HG03060 (cell line): ENCODE results near the gene EIF3D.
"Not testable (repeated sequence)": the region's sequence is repeated elsewhere in the genome, so short reads cannot be mapped to it uniquely, and the experiment has no call there.

Source experiments
- ATAC-seq: cut with Tn5 transposase; IDR thresholded peaks from one replicate; pipeline ENCODE4 v1.9.1; 2021; ENCODE audit warnings: low read depth, moderate number of reproducible peaks; ENCODE audit not compliant: unreplicated experiment

Gene EIF3D

DNA sequence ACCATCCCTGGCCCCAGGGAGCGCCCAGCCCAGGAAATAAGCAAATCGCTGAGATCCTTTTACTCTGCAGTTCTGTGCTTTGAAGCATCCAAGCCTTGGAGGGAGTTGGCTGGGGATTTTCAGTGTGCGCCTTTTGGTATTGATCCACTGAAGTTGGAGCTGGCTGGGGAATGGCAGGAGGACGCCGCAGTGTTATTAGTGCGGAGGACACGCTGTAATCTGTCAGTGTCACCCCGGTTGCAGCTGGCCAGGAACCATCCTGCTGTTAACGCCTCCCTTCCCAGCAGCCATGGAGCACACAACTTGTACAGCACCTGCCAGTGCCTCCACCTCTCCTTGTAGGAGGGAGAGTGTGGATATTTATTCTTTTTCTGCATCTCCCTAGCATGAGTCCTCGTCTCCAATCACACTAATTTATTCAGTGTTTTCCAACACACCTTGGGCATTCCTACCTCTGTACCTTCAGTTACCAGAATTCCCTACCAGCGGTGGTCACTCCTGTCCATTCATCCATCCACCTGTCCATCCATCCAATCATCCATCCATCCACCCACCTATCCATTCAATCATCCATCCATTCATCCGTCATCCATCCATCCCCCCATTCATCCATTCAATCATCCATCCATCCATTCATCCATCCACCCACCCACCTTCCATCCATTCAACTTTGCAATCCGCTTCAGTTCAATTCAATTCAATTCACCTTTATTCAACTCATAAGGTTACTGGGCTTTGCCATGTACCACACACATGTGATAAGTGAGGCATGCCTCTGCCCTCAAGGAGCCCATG, 21.9 kb upstream of the EIF3D start:
- ATAC-seq = no peak

DNA sequence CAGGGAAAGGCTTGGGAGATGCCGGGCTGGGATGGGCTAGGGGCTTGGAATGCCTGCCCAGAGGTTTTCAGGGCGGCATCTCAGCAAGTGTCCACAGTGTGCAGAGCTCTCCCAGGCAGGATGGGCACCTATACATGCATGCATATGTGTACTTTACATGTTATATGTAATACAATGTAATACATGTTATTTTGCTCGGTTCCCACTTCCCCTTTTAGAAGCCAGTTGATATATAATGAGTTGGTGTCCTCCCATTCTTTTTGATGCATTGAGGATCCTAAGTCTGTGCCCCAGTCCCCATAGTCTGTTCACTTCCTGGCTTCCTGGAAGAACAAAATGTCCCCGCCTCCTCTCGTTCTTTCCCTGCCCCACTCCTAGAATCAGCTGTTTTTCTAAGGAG, 20.1 kb upstream of the EIF3D start:
- no peak for ATAC-seq

DNA sequence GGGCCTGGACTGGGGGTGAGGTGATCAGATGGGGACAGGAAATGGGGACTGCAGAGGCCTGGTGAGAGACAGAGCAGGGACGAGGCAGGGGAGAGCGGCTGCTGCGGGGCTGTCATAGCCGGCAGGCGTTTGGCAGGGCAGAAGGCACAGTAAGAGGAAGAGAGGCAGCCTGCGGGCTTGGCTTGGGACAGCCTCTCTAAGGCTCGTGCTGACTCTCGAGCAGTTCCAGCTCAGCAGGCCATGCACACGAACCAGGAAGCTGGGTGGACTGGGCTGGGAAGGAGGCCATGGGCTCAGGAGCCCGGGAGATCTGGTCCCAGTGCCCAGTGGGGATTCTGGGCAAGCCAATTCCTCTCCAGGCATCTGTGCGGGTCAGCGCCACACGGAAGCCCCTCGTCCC, 19.6 kb upstream of the EIF3D start:
- ATAC-seq = no peak

DNA sequence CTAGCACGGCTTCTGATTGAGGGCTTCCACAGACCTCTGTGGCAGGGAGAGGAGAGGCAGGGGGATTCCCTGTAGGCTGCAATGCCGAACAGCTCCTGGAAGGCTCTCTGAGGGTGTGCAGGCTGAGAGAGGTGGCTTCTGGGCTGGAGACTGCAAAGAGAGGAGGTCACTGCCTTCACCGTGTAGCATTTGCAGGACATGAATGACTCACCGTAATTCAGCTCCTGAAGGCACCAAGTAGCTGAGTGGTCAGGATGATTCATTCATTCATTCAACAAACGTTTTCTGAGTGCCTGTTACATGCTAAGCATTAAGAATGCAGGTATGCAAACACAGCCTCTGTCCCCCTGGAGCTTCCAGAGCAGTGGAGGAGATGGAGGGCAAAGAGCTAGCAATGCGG, 18.0 kb upstream of the EIF3D start:
- no peak for ATAC-seq

GRCh38 chr22:36546092-36546804, 17.3 kb upstream of the EIF3D start:
- ATAC-seq = no peak

DNA sequence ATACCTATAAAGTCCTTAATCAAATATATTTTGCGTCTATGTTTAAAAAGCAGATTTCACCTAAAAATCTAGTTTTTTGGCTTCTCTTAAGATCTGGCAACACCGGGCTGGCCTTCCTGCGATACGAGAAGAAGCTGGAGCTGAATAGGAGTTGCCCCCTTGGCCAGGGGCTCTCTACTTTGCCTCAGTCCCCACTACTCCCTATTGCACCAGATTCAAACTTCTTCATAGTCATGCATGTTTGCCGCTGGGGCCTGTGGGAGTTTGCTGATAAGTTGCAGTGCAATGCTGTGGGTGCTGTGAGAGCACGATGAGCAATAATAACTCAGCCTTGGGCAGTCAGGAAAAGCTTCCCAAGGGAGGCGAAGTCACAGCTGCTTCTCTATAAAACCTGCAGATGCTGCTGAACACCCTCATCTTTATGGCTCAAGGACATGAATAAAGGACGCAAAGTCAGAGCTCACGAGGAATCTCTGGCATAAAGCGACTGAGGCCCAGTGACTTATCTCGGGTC, 15.2 kb upstream of the EIF3D start:
- ATAC-seq = no peak

GRCh38 chr22:36541831-36542411, 13.0 kb upstream of the EIF3D start:
- no peak for ATAC-seq

GRCh38 chr22:36540867-36541642, 12.1 kb upstream of the EIF3D start:
- no peak for ATAC-seq

- no peak for ATAC-seq
Observed at GRCh38 chr22:36538529-36538928, 9.6 kb upstream of the EIF3D start.

- no peak for ATAC-seq
Observed at GRCh38 chr22:36536717-36537116, 7.8 kb upstream of the EIF3D start.

- ATAC-seq = not testable (repeated sequence)
Observed at GRCh38 chr22:36533320-36533719, 4.4 kb upstream of the EIF3D start.

- ATAC-seq = no peak
Observed at GRCh38 chr22:36532466-36532865, 3.5 kb upstream of the EIF3D start.

DNA sequence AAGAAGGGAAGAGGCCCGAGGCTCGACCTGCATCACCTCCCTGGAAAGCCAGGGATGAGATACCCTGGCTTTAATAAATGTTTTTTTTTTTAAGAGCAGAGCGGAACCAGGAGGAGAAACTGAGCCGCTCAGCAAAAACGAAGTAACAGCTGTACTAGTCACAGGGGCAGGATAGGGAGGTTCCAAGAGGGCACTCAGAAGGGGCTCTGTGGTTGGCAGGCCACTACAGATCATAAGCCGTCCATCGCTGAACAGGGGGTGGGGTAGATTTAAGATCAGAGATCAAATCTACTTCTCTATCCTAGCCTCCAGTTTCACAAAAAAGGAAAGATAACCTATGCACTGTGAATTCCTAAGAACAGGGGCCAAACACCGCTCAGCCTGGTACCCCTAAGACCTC, 625 bp downstream of the EIF3D start:
- ATAC-seq = no peak

GRCh38 chr22:36522662-36523061, 6.3 kb downstream of the EIF3D start:
- ATAC-seq = no peak

DNA sequence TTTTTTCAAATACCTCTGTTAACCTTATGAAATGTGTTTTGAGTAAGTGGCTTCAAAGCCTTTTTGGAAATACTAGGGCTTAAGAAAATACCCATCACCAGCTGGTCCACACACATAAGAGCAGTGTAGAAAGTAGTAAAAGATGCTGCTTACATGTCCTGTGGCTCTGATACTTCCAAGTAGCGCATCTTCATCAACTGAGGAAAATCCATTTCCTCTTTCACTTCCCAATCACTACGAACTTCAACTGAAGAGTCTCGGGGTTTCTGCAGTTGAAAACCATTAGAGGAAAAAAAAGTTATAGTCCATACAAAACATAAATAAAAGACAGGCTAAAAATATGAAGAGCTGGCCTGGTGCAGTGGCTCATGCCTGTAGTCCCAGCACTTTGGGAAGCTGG, 8.5 kb downstream of the EIF3D start:
- ATAC-seq = no peak

GRCh38 chr22:36519906-36520305, 9.1 kb downstream of the EIF3D start:
- ATAC-seq = not testable (repeated sequence)

DNA sequence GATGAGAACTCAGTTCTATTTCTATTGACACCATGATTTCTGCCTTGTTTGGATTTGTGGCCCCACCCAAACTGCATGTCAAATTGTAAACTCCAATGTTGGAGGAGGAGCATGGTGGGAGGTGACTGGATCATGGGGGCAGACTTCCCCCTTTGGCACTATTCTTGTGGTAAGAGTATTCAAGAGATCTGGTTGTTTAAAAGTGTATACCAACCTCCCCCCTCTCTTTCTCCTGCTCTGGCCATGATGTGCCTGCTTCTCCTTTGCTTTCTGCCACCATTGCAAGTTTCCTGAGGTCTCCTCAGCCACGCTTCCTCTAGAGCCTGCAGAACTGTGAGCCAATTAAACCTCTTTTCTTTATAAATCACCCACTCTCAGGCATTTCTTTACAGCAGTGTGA, 14.2 kb downstream of the EIF3D start:
- ATAC-seq = no peak

- no peak for ATAC-seq
Observed at GRCh38 chr22:36512991-36513390, 16.0 kb downstream of the EIF3D start.

DNA sequence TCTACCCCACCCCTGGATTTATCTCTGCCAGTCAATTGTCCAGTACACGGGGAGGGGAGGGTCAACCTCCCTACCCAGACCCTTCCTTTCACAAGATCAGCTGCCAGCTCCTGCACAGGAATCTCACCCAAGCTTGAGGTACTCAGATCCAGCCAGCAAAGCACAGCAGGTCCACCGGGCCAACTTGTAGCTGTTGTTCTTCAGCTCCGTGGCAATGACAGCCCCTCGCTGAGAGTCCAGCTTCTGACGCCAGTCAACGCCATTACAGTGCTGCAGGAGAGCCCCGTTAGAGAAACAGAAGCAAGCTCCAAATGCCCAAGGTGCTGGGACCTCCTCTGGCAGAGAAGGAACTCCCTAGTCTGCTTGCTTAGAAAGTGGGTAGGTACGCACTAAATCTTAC, 16.6 kb downstream of the EIF3D start:
- no peak for ATAC-seq

- no peak for ATAC-seq
Observed at GRCh38 chr22:36510966-36511881, 17.7 kb downstream of the EIF3D start.
